Measurements from ENCODE around the gene DUOXA1. TPM values are rescaled to one million over a fixed set of nuclear protein-coding genes. Genes with fewer than 3 reads are reported as not detected.

Gene DUOXA1
- total and polyA plus RNA-seq, 9 of the 15 experiments (the other 6 are each of a cell fraction or from before 2014, with no cell fraction given): 0.17 to 0.74 (median 0.24) TPM; not detected in 6

DNA sequence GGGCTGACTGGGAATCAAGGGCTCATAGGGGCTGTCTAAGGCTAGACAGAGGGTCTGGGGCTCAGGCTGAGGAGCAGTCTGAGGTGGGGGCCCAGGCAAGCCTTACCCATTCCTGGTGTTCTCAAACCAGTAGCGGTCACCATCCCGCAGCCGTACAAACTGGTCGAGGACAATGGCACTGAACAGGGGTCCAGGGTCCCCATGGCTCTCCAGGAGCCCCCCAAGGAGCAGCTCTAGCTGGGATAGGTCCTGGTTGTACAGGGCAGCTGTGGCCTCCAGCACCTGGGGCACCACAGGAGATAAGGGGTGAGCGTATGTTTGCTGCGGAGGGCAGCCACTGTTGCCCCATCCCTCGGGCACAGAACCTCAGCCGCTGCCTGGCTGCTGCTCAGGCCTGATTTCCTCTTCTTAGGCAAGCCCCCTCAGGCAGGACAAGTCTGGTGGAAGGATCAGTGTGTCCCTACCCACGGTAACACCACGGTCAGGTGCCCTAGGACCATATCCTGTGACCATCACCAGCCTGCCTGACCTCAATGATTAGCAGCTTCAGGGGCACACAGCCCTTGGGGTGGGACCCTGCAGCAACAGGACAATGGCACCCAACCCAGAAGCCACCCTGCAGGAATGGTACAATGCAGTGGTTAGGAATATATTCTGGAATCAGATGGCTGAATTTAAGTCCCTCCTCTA is 21.6 kb downstream of the DUOXA1 start:
- no peak for TF ChIP-seq DIDO1 (tag; IDR thresholded peaks at IDR 0.05; ENCODE audit: low read depth)
- no peak for TF ChIP-seq ETV6 (IDR thresholded peaks at IDR 0.05; ENCODE audit: borderline replicate concordance in 1 of 2, low read depth in 2 of 2, low read length in 1 of 2)
- no peak for TF ChIP-seq ETV6 (CRISPR knock-in tag; IDR thresholded peaks at IDR 0.05; ENCODE audit: borderline replicate concordance)
- TF ChIP-seq POLR2B (IDR thresholded peaks at IDR 0.05; ENCODE audit: low read depth, partially characterized antibody): no peak
- no peak for TF ChIP-seq ZNF274 (IDR thresholded peaks at IDR 0.05; ENCODE audit: borderline replicate concordance, low read depth, low read length)
- no peak for TF ChIP-seq PHB (CRISPR knock-in tag; IDR thresholded peaks at IDR 0.05)
- no peak for TF ChIP-seq ELF1 (tag; IDR thresholded peaks at IDR 0.05)
- no peak for TF ChIP-seq ZSCAN29 (IDR thresholded peaks at IDR 0.05)
- no peak for TF ChIP-seq ZZZ3 (IDR thresholded peaks at IDR 0.05)
- no peak for TF ChIP-seq ARHGAP35 (IDR thresholded peaks at IDR 0.05; ENCODE audit: partially characterized antibody)
- no peak for TF ChIP-seq TEAD2 (tag; IDR thresholded peaks at IDR 0.05)
- TF ChIP-seq CCNT2 (IDR thresholded peaks at IDR 0.05; ENCODE audit: borderline replicate concordance, extremely low read depth, insufficient read length, low read depth, low read length): no peak
- no peak for DNase-seq (ENCODE audit: extremely low read depth in 1 of 4, low spot score in 3 of 4)
- no peak overlapping the region for H2AFZ ChIP-seq (ENCODE audit: low read depth, low read length)
- no peaks in the 10 kb centered on the region for H3K36me3 ChIP-seq (ENCODE audit: control insufficient read depth, insufficient read depth, low read length)
- H3K4me1 ChIP-seq (replicated peaks in 1 of 2; ENCODE audit: control insufficient read depth in 2 of 2, insufficient read depth in 2 of 2, low read length in 2 of 2): peaks cover 0 to 9% of the 10 kb centered on the region in 2 experiments; a peak in 1 of 5 replicates
- no peak for FAIRE-seq
- in situ Hi-C loops (cut with MboI) (loop anchor here (25.0 kb wide), 1 partner anchor 146 kb away; the partner anchor contains the start of gene TERB2), intact Hi-C loops (cut with micrococcal nuclease) (no loop called here)
- H3K9me1 ChIP-seq (ENCODE audit: control insufficient read depth, insufficient read depth, low read length): no peaks in the 10 kb centered on the region
- peaks cover 9 to 38% of the 10 kb centered on the region in 2 experiments; a peak in 4 of 5 replicates for H3K27me3 ChIP-seq (ENCODE audit: control insufficient read depth in 2 of 2, insufficient read depth in 2 of 2, low read length in 2 of 2)
- H3K27ac ChIP-seq (ENCODE audit: extremely low read depth, low read depth, low read length): no peak overlapping the region
- POLR2A ChIA-PET: no interaction called here
- no peaks in the 10 kb centered on the region for H3K9me3 ChIP-seq (replicated peaks; ENCODE audit: control insufficient read depth, insufficient read depth, low read depth, low read length)
- ATAC-seq: no peak
- H3K9ac ChIP-seq (ENCODE audit: insufficient read depth in 1 of 2, low read depth in 2 of 2, low read length in 2 of 2): no peak overlapping the region
- WGBS (ENCODE audit: insufficient coverage, low coverage, missing lambda C conversion rate): 11% methylated on average over 10 of the region's 10 CpGs
- H3K4me3 ChIP-seq: no peak overlapping the region
- CTCF ChIA-PET (ENCODE audit: low intra/inter-chr PET ratio): no interaction called here
- no peak overlapping the region for H3K4me2 ChIP-seq (ENCODE audit: insufficient read depth, low read length)
- H3K79me2 ChIP-seq (ENCODE audit: control insufficient read depth, insufficient read depth, low read length): no peaks in the 10 kb centered on the region
- 0 out of 2 replicates have a peak, but pooled peaks cover 11% of the 10 kb centered on the region for H4K20me1 ChIP-seq (replicated peaks; ENCODE audit: control insufficient read depth, insufficient read depth, low read length)
- BruUV-seq (replicated peaks): no TSS peak
